Stimulated activated CD4-positive, alpha-beta T cell treated with anti-CD3 and anti-CD28 coated beads, Interleukin-1b, Interleukin-23, amount 100 ng/mL, for 24 hours (primary cell): ENCODE measurements around the gene RAB22A.

Source experiments
- DNase-seq, 4 experiments: peaks; one replicate each; pipeline ENCODE4 v3.0.0-alpha.2; 2020; ENCODE audit warnings: low read depth in 4 of 4, low spot score in 1 of 4

RAB22A gene

DNA sequence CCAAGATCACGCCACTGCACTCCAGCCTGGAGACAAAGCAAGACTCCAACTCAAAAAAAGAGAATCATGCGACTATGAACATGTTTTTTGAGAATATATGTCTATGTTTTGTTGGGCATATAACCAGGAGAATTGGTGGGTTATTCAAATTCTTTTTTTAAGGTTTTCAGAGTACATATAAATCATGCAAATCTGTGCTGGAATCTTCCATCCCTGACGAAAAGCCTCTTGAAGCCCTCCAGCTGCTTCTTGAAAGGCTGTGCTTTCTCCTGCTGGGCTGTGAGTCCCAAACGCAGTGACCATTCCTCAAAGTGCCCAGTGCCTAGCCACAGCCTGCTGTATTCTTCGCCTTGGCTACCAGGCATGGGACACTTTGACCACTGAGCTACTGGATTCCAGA, 9.2 kb upstream of the RAB22A start:
- DNase-seq: no peak

DNA sequence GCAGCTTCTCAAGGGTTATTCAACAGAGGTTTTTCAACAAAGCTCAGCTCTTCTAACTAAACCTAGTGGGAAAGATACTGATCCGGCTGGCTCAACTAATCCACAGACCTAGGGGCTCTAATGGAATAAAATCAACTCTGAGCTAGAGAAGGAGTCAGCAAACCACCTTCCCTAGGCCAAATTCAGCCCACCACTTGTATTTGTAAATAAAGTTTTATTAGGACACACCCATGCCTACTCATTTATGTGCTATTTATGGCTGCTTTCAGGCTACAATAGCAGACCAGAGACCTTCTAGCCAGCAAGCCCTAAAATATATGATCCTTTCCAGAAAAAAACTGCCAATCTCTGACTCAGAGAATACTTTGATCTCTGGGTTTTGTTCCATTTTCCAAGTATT, 6.0 kb upstream of the RAB22A start:
- DNase-seq: no peak

DNA sequence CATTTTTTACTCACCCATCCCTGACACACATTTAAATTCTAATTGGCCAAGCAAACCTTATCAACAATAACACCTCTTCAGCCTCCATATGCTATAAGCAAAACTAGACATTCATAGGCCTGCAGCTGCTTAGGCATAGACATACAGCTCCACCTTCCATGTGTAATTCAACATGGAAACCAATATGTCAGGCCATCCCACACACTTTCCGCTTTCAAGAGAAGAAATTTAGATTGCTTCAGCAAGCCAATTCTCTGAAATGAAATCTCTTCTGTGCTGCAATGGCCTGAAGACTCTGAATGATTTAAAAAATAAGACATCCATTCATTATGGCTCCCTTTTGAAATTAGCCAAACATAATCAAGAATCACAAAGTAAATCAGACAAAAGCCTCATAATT, 4.5 kb upstream of the RAB22A start:
- DNase-seq: no peak

DNA sequence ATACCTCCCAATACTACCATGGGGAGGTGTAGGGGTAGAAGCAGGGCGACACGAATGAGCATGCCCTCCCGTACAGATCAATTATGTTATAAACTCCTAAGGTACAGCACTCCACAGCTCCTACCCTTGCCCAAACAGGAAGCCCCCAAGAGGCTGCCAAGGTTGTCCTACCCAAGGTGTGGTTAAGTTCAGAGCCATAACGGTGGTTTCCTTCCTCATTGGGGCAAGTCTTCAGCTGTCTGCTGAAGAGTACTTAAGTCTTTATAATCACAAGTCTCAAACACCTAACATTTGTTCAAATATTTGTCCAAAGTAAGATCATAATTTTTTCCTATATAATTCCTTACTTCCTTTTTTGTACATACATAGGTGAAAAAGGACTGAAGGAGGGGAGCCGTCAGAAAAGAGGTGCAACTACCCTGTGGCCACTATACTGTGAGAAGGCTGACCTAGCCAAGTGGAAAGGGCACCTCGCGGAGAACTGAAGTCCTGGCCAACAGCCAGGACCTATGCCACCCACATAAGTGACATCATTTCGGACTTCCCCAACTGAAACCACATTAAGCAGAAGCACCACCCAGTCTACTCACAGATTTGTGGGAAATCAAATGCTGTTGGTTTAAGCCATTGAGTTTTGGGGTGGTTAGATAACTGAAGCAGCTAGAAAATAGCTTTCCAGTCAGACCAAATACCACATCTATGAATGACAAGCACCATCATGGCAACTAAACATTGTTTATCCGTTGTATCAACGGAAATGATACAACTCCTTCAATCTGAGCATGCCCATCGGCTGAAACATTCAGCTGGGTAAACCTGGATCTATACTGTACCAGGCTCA, 2.9 kb upstream of the RAB22A start:
- DNase-seq: peak; percentile 25 to 30 (median 26)

DNA sequence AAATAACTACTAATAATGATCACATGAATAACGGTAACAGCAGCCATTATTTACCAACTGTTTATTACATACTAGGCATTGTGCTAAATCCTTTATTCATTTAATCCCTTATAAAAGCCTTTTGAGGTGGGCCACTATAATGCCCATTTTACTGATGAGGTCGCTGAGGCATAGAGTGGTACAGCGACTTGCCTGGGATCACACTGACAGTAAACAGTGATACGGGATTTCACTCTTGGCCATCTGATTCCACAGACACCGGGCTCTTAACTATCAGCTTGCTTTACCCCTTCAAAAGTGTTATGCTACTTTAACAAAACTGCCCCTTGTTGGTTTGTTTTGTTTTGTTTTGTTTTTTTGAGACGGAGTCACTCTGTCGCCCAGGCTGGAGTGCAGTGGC, 2.2 kb upstream of the RAB22A start:
- no peak for DNase-seq

DNA sequence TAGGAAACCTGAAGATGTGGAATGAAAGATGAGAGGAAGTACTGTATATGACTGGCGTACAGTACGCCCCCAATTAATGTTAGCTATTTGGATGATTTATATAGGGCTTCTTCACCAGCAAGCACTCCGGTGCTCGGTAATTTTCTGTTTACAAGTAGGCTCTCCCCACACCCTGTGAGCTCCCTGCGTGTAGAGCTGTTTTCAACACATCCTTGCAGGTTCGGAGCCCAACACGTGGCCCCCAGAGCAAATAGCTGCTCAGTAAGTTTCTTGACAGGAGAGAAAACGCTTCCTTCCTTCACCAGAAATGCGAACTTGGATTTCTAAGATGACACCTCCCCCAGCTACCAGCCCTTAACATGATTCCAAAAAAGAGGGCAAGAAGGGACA, 1.2 kb upstream of the RAB22A start:
- DNase-seq: no peak

DNA sequence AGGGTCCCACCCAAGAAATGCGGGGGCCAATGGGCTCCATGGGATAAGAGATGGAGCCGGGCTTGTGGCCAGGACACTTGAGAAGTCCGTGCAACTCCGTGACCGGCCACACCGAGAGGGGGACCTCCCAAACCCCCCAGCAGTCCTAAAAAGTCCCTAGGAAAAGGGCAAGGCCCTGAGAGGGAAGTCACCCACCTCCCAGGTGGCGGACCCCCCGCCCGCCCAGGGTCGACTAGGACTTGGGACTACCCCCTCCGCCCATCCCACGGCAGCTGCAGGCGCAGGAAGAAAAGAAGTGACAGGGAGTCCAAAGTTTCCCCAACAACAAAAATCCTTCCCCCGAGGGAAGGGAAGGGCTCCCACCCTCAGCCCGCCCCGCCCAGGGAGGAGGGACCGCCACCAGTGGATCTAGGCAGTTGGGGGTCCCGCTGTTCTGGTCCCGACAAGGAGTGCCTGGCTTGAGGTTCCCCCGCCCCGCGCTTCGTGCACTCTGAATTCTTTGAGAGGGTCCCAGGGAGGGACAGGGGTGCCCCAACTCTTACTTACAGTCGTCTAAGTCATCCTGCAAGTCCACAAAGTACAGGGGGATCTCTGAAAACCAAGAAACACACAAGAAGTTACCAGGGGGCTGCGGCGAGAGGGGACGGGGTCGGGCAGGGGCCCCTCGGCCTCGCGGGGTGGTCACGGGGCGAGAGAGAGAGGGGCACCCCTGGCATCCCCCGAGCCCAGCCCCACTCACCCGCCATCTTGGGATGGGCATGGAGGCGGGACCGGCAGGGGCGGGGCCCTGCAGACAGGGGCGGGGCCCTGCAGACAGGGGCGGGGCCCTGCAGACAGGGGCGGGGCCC, 611 bp upstream of the RAB22A start:
- DNase-seq: peak in 3 of 4 experiments; percentile 26 to 44 (median 33)

DNA sequence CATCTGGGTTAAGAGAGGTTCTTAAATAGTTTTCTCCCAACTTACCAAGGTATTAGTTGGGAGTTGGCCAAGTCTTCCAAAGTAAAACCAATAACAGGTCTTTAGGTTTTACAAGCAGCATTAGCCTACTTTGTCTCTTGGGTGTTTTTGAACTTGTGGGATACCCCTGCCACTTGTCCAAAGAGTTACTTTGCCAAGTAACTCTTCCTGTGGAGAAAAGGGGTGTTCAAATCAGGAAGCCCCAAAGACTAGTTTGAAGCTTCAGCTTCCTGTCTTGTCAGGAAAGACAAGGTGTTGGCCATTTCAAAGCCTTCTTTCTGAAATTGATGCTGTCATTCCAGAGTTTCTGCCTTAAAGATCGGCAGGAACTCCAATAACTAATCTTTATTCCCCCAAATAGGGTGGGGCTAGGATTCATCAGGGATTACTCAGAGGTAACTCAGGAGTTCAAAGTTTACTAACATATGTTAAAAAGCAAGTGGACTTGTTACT, 822 bp downstream of the RAB22A start:
- DNase-seq: no peak

DNA sequence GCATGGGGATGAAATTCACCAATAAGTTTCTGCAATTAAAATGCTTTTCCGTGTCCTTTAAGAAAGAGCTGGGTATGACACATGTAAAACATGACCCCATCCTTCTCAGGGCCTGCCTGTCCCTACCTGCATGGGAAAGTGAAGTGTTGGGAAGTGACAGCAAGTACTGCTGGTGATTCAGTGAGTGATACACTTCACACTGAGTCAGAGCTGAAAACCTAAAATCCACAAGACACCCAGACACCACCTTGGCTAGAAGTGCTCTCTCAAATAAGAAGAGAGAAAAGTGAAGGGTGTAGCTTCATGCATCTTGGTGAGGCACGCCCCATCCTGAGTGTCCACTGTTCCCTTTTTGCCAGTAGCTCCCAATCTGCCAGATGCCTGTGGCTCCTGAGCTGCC, 3.3 kb downstream of the RAB22A start:
- DNase-seq: no peak

DNA sequence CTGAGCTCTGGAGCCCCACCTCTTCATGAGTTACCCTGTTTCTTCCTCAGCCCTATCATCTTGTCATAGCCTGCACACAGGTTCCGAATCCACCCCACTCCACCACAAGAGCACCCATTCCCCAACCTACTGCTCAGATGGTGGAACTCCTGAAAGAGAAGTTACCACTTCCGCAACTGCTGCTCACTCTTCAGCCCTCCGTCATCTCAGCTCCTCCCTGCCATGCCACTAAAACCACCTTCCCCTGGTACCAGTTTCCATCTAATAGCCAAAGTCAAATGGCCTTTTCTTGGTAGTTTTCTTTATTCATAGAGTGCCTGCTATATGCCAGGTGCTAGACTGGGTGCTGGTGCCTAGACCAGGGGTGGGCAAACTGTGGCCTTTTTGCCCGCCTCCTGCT, 3.9 kb downstream of the RAB22A start:
- no peak for DNase-seq

DNA sequence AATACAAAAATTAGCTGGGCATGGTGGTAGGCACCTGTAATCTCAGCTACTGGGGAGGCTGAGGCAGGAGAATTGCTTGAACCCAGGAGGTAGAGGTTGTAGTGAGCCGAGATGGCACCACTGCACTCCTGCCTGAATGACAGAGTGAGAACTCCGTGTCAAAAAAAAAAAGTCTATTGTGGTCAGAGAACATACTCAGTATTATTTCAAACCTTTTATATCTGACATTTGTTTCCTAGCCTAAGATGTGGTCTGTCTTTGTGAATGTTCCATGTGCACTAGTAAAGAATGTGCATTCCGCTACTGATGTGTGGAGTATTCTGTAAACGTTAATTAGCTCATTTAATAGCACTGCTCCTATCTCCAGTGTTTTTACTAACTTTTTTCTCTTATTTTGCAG, 11.7 kb downstream of the RAB22A start:
- DNase-seq: no peak

DNA sequence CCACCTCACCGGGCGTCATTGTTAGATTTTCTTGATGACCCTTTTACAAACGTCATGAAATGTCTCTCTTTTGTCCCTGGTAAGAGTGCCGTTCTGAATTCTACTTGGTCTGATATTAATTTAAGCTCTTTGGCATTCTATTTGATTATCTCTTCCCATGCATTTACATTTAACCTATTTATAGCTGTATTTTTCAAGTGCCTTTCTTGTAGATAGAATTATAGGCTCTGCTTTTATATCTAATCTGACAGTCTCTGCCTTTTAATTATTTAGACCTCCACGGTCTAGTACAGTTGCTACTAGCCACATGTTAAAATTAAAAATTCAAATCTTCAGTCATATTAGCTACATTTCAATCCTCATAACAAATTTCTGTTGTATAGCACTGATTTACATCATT, 12.6 kb downstream of the RAB22A start:
- no peak for DNase-seq

DNA sequence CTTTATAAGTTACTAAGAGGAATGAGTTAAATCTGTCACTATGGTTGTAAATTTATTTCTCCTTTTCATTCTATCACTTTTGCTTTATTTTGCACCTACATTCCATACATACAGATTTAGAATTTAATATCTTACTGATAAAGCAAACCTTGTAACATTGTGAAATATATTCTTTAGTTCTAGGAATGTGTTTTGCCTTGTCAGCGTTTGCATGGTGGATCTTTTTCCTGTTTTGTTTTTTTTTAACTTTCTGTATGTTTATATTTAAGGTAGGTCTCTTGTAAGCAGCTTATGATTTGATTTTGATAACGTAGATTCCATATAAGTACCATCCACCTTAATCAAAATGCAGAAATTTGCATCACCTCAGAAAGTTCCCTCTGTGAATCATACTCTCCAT, 16.4 kb downstream of the RAB22A start:
- DNase-seq: no peak

DNA sequence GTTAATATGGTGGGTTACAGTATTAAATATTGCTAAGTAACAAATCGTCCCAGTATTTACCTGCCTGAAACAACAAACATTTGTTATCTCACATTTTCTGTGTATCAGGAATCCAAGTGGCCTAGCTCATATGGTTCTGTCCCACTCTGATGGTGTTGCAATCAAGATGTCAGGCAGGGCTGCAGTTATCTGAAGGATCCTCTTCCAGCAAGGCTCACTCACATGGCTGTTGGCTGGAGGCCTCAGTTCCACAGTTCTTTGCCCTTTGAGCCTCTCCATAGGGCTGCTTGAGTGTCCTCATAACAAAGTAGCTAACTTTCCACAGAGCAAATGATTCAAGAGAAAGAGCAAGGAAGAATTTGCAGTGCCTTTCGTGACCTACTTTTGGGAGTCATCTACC, 17.7 kb downstream of the RAB22A start:
- no peak for DNase-seq

DNA sequence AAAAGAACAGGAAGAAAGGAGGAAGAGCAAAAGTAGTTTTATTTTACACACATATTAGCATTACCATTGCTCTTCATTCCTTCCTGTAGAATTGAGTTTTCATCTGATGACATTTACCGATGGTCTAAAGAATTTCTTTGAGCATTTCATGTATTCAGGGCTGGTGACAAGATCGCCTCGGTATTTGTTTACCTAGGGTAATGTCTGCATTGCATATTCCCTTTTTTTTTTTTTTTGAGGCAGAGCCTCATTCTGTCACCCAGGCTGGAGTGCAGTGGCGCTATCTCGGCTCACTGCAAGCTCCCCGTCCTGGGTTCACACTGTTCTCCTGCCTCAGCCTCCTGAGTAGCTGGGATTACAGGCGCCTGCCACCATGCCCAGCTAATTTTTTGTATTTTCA, 19.3 kb downstream of the RAB22A start:
- no peak for DNase-seq

DNA sequence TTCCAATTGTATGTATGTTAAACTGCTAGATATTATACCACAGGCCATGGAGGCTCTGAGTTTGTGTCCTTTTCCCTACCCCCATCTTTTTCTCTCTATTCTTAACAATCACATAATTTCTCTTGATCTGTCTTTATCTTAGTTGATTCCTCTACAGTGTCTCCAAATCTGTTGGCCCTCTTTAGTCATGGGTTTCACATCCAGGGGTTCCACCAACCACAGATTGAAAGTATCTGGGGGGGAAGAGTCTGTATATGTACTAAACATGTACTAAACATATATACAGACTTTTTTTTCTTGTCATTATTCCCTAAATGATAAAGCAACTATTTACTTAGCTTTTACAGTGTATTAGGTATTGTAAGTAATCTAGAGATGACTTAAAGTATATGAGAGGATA, 20.2 kb downstream of the RAB22A start:
- DNase-seq: no peak

DNA sequence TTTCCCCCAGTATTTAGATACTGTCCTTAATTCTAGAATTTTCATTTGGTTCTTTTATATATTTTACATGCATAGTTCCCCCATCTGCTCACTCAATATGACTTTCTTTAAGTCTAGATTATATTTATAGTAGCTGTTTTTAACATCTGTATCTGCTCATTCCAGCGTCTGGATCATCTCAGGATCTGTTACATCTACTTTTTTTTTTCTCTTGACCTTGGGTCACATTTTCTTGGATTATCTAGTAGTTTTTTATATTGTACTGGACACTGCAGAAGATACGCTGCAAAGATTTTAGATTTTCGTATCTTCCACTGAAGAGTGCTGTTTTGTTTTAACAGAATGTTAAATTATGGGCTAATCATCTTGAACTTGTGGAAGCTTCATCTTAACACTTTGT, 20.7 kb downstream of the RAB22A start:
- DNase-seq: no peak

DNA sequence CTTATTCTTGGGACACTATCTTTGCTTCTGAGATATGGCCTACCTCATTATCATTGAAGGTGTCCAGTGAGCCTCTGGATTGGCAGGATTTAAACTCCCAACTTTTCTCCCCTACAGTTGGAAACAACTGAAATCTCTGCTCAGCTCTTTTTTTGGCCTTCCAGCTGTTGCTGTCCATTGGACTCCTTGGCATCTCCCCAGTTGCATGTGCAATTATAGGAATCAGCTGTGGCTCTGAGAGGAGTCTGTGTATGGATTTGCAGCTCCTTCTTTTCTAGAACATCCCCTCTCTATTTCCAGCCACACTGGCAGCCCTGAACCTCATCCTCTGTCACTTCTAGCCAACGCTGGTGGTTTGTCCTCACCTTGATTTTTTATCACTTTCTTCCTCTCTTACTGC, 21.2 kb downstream of the RAB22A start:
- no peak for DNase-seq

DNA sequence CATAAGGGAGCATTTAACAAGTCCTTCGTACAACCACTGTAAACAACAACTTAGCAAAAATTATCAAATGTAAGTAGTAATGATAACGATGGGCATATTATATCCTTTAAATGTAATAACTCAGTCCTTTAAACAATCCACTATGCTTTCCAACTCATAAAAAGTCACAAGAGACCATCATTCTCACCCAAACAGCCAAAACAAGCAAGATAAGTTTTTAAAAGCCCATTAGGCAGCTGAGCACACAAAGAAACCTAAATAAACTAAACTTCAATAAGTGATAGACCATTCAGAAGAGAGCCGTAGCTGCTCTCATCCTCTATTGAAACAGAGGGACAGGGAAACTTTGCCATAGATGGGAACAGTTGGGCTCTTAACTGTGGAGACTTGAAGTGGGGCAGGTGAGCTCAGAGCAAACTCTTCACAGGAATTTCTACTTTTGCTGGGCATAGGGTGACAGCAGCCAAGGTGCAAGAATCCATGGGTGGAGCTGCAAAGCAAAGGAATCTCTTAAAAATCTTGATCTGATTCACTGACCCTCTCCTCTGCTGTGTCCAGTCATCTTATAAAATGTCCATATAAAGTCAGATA, 22.5 kb downstream of the RAB22A start:
- DNase-seq: no peak

DNA sequence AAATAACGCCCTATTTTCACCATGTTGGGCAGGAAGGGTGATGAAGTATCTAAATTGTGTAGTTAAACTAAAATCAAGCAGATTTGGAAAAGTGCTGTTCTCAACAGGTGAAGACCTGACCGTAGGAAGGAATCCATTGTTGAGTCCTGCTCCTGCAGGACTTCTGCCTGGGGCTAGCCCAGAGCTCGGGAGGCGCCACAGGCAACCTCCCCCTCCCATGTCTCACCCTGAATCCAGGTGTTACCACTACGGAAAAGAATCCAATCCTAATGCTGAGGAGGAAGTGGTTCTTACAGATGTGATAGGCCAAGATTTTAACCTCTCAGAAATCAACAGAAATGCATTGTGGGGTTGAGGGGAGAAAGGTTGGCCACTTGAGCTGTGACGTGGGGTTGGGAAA, 30.2 kb downstream of the RAB22A start:
- no peak for DNase-seq

DNA sequence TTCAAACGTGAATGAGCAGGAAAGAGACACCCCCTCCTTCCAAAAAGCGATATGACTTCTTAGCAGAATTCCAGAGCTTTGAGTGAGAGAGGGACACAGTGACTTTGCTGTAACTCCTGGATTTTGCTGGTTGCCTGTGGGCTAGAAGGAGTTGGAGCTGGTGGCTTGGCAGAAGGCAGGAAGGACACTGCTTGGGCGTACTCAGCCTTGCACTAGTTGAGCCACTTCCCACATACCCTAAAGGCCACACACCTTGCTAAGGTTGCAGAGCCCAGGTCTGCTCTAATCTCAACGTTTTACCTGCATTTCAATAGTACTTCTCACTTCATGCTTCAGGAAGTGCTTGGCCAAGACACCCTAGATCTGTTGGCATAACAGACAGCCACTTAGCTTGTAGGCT, 30.6 kb downstream of the RAB22A start:
- DNase-seq: no peak

DNA sequence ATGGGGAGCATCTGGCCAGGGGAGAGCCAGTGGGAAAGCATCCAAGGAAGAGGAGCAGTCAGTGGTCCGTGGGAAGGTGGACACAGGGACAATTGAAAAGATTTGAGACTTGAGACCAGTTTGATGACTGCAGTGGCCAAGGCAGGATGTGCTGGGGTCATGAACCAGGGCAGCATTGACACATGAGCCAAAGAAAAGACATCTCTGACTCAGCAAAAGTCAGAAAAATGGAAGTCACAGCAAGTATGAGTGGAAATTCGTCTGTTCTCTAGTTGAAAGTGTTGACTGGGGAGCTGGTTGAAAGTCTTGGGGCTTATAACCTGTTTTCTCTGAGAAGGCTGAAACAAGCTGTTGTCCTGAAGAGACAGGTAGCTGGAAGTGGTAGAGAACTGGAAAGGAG, 31.3 kb downstream of the RAB22A start:
- DNase-seq: no peak
